ENCODE measurements around the gene MSL1. TPM values are rescaled to one million over a fixed set of nuclear protein-coding genes. Genes with fewer than 3 reads are reported as not detected.
A peak's percentile ranks its signal among the peaks of the same experiment; 100 is the strongest.

MSL1 gene
- total and polyA plus RNA-seq, 2 of the 13 experiments (the other 11 are each of a cell fraction or from before 2014, with no cell fraction given), result 63.8 to 88.5 TPM

- TF ChIP-seq, protein P1, sequence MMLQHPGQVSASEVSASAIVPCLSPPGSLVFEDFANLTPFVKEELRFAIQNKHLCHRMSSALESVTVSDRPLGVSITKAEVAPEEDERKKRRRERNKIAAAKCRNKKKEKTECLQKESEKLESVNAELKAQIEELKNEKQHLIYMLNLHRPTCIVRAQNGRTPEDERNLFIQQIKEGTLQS (CRISPR knock-in tag; IDR thresholded peaks at IDR 0.05), result no peak; the same call in 1 of the 2 replicates
- TF ChIP-seq THYN1 (CRISPR knock-in tag; IDR thresholded peaks at IDR 0.05; ENCODE audit: borderline replicate concordance, low read depth) (peak; percentile 86; the same call in 1 of the 2 replicates), ZNF619 (CRISPR knock-in tag; IDR thresholded peaks at IDR 0.05) (peak; percentile 21; the same call in 1 of the 2 replicates), PRMT3 (CRISPR knock-in tag; IDR thresholded peaks at IDR 0.05; ENCODE audit: borderline replicate concordance, low read depth) (no peak), ZNF367 (CRISPR knock-in tag; IDR thresholded peaks at IDR 0.05; ENCODE audit: borderline replicate concordance) (no peak), ZNF530 (CRISPR knock-in tag; IDR thresholded peaks at IDR 0.05; ENCODE audit: low read depth) (no peak), SP5 (CRISPR knock-in tag; IDR thresholded peaks at IDR 0.05; ENCODE audit: borderline replicate concordance, low read depth) (peak; percentile 30), MYC (CRISPR knock-in tag; IDR thresholded peaks at IDR 0.05; ENCODE audit: borderline replicate concordance) (peak; percentile 99), RCOR2 (CRISPR knock-in tag; IDR thresholded peaks at IDR 0.05) (peak; percentile 78), ATAD3A (CRISPR knock-in tag; IDR thresholded peaks at IDR 0.05) (no peak), HBP1 (CRISPR knock-in tag; IDR thresholded peaks at IDR 0.05; ENCODE audit: low read depth) (peak; percentile 93), SRY (CRISPR knock-in tag; IDR thresholded peaks at IDR 0.05) (no peak; the same call in 1 of the 2 replicates), ZFP82 (CRISPR knock-in tag; IDR thresholded peaks at IDR 0.05; ENCODE audit: borderline replicate concordance) (peak; percentile 88), ZNF12 (CRISPR knock-in tag; IDR thresholded peaks at IDR 0.05) (no peak; the same call in 1 of the 2 replicates), NAIF1 (CRISPR knock-in tag; IDR thresholded peaks at IDR 0.05; ENCODE audit: borderline replicate concordance) (no peak), NCOA5 (CRISPR knock-in tag; IDR thresholded peaks at IDR 0.05) (no peak), NFE2L2 (IDR thresholded peaks at IDR 0.05; ENCODE audit: low read length) (no peak), ZC3H4 (CRISPR knock-in tag; IDR thresholded peaks at IDR 0.05; ENCODE audit: borderline replicate concordance) (peak; percentile 15; the same call in 1 of the 2 replicates)
- TF ChIP-seq, protein P2, sequence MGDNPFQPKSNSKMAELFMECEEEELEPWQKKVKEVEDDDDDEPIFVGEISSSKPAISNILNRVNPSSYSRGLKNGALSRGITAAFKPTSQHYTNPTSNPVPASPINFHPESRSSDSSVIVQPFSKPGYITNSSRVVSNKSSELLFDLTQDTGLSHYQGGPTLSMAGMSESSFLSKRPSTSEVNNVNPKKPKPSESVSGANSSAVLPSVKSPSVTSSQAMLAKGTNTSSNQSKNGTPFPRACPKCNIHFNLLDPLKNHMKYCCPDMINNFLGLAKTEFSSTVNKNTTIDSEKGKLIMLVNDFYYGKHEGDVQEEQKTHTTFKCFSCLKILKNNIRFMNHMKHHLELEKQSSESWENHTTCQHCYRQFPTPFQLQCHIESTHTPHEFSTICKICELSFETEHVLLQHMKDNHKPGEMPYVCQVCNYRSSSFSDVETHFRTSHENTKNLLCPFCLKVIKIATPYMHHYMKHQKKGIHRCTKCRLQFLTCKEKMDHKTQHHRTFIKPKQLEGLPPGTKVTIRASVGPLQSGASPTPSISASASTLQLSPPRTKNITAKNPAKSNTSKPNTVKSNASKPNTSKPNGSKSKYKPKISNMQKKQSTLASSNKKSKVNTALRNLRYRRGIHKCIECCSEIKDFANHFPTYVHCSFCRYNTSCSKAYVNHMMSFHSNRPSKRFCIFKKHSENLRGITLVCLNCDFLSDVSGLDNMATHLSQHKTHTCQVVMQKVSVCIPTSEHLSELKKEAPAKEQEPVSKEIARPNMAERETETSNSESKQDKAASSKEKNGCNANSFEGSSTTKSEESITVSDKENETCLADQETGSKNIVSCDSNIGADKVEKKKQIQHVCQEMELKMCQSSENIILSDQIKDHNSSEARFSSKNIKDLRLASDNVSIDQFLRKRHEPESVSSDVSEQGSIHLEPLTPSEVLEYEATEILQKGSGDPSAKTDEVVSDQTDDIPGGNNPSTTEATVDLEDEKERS (CRISPR knock-in tag; IDR thresholded peaks at IDR 0.05), result peak; percentile 88; the same call in 1 of the 2 replicates
- TF ChIP-seq, protein P3, sequence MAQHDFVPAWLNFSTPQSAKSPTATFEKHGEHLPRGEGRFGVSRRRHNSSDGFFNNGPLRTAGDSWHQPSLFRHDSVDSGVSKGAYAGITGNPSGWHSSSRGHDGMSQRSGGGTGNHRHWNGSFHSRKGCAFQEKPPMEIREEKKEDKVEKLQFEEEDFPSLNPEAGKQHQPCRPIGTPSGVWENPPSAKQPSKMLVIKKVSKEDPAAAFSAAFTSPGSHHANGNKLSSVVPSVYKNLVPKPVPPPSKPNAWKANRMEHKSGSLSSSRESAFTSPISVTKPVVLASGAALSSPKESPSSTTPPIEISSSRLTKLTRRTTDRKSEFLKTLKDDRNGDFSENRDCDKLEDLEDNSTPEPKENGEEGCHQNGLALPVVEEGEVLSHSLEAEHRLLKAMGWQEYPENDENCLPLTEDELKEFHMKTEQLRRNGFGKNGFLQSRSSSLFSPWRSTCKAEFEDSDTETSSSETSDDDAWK (CRISPR knock-in tag; IDR thresholded peaks at IDR 0.05), result no peak
These were observed 8.5 kb upstream of the MSL1 start (continued) for GRCh38 chr17:40113110-40113906.
